Neural progenitor cell (in vitro differentiated cells): ENCODE results near the gene CCNG2. TPM values are rescaled to one million over a fixed set of nuclear protein-coding genes. Genes with fewer than 3 reads are reported as not detected.
A peak's percentile ranks its signal among the peaks of the same experiment; 100 is the strongest.

ENCODE experiments used
- DNase-seq: peaks from one replicate; pipeline ENCODE4 v3.0.0-alpha.2; 2016; ENCODE audit warnings: low spot score
- H2AFZ ChIP-seq: fragments of 200-600 bp; sonication (generic); replicated peaks from 2 replicates; pipeline ENCODE4 v1.6.1; 2016; ENCODE audit warnings: antibody characterized with exemption
- H3F3A ChIP-seq: fragments of 200-600 bp; sonication (generic); 2 replicates; pipeline ENCODE4 v1.6.1; 2016; ENCODE audit warnings: antibody characterized with exemption, low read depth
- H3K27ac ChIP-seq: fragments of 200-600 bp; sonication (generic); 2 replicates; pipeline ENCODE4 v1.5.1; 2016; ENCODE audit warnings: mild to moderate bottlenecking
- H3K27me3 ChIP-seq: fragments of 200-600 bp; sonication (generic); 2 replicates; pipeline ENCODE4 v1.6.1; 2016; ENCODE audit warnings: mild to moderate bottlenecking, moderate library complexity
- H3K36me3 ChIP-seq: fragments of 200-600 bp; sonication (generic); 2 replicates; pipeline ENCODE4 v1.5.1; 2016
- H3K4me1 ChIP-seq: fragments of 200-600 bp; sonication (generic); 2 replicates; pipeline ENCODE4 v1.6.1; 2016; ENCODE audit warnings: mixed run types
- H3K4me2 ChIP-seq: fragments of 200-600 bp; sonication (generic); 2 replicates; pipeline ENCODE4 v1.6.1; 2016
- H3K4me3 ChIP-seq: fragments of 200-600 bp; sonication (generic); 2 replicates; pipeline ENCODE4 v1.5.1; 2016
- H3K79me2 ChIP-seq: fragments of 200-600 bp; sonication (generic); 2 replicates; pipeline ENCODE4 v1.6.1; 2016; ENCODE audit warnings: low read depth
- H3K9ac ChIP-seq: fragments of 200-600 bp; sonication (generic); 2 replicates; pipeline ENCODE4 v1.6.1; 2016
- H3K9me3 ChIP-seq: fragments of 200-600 bp; sonication (generic); 2 replicates; pipeline ENCODE4 v1.5.1; 2016; ENCODE audit warnings: low read depth
- H4K20me1 ChIP-seq: fragments of 200-600 bp; sonication (generic); 2 replicates; pipeline ENCODE4 v1.6.1; 2016; ENCODE audit warnings: low read depth
- H3K27ac Mint-ChIP-seq: 3 replicates; pipeline ENCODE4 v1.8.0; 2021; ENCODE audit warnings: mixed read lengths
- H3K27me3 Mint-ChIP-seq: 2 replicates; pipeline ENCODE4 v1.8.0; 2022; ENCODE audit warnings: low read depth, mild to moderate bottlenecking, inconsistent platforms, moderate library complexity, mixed read lengths; ENCODE audit not compliant: insufficient read depth
- H3K36me3 Mint-ChIP-seq: 3 replicates; pipeline ENCODE4 v1.8.0; 2021; ENCODE audit warnings: mixed read lengths
- H3K4me1 Mint-ChIP-seq: 3 replicates; pipeline ENCODE4 v1.8.0; 2021; ENCODE audit warnings: mixed read lengths
- H3K4me3 Mint-ChIP-seq: 3 replicates; pipeline ENCODE4 v1.8.0; 2021; ENCODE audit warnings: mild to moderate bottlenecking, moderate library complexity, mixed read lengths
- H3K9me3 Mint-ChIP-seq: 3 replicates; pipeline ENCODE4 v1.8.0; 2020; ENCODE audit warnings: mixed read lengths
- CTCF ChIP-seq: fragments of 200-600 bp; sonication (generic); IDR thresholded peaks from 2 replicates; pipeline ENCODE4 v1.5.1; 2017; ENCODE audit warnings: antibody characterized with exemption, mild to moderate bottlenecking
- EZH2 ChIP-seq: fragments of 200-600 bp; sonication (generic); IDR thresholded peaks from 2 replicates; pipeline ENCODE4 v1.6.1; 2017; ENCODE audit warnings: antibody characterized with exemption, mild to moderate bottlenecking, moderate library complexity
- EZH2phosphoT487 ChIP-seq: fragments of 200-600 bp; sonication (generic); IDR thresholded peaks from 2 replicates; pipeline ENCODE4 v1.6.1; 2017; ENCODE audit warnings: antibody characterized with exemption
- total RNA-seq: library from RNA; depleted of rRNA; stranded (reverse); fragments of >200 nt; gene quantifications from 2 replicates; pipeline ENCODE4 v1.2.3, GENCODE V29; 2015; ENCODE audit warnings: low replicate concordance

The CCNG2 gene
- total RNA-seq, 1 donor from 2014 or later, result 366 TPM

GRCh38 chr4:77141964-77142645 lies 14.9 kb upstream of the CCNG2 start:
- Histone ChIP-seq H3K36me3 (no peaks in the 10 kb centered on the region), H3K27ac (no peak overlapping the region), H3K4me3 (no peak overlapping the region), H3K9ac (no peak overlapping the region), H3F3A (no peaks in the 10 kb centered on the region), H2AFZ (no peak overlapping the region), H3K4me1 (peaks cover 9% of the 10 kb centered on the region), H3K27me3 (no peaks in the 10 kb centered on the region), H3K9me3 (no peaks in the 10 kb centered on the region), H4K20me1 (no peaks in the 10 kb centered on the region), H3K79me2 (no peaks in the 10 kb centered on the region), H3K4me2 (no peak overlapping the region)
- H3K9me3 Mint-ChIP-seq, result no peaks in the 10 kb centered on the region
- no peak for DNase-seq
- H3K36me3 Mint-ChIP-seq, result no peaks in the 10 kb centered on the region
- no peaks in the 10 kb centered on the region for H3K27me3 Mint-ChIP-seq
- TF ChIP-seq EZH2phosphoT487 (no peak), CTCF (no peak), EZH2 (no peak)
- peaks cover 17% of the 10 kb centered on the region for H3K4me1 Mint-ChIP-seq
- H3K4me3 Mint-ChIP-seq, result no peak overlapping the region
- H3K27ac Mint-ChIP-seq, result no peak overlapping the region

GRCh38 chr4:77142646-77143028 lies 14.4 kb upstream of the CCNG2 start:
- Histone ChIP-seq H3K4me1 (peaks cover 9% of the 10 kb centered on the region), H3F3A (no peaks in the 10 kb centered on the region), H3K9me3 (no peaks in the 10 kb centered on the region), H3K4me2 (no peak overlapping the region), H3K9ac (no peak overlapping the region), H3K36me3 (no peaks in the 10 kb centered on the region), H3K27ac (no peak overlapping the region), H3K4me3 (no peak overlapping the region), H3K79me2 (no peaks in the 10 kb centered on the region), H2AFZ (no peak overlapping the region), H3K27me3 (no peaks in the 10 kb centered on the region), H4K20me1 (no peaks in the 10 kb centered on the region)
- Mint-ChIP-seq H3K27me3 (no peaks in the 10 kb centered on the region), H3K9me3 (no peaks in the 10 kb centered on the region), H3K27ac (peak overlapping the region; percentile 0), H3K36me3 (no peaks in the 10 kb centered on the region), H3K4me1 (peaks cover 22% of the 10 kb centered on the region), H3K4me3 (no peak overlapping the region)
- DNase-seq, result no peak
- no peak for TF ChIP-seq CTCF
- TF ChIP-seq EZH2, result no peak
- TF ChIP-seq EZH2phosphoT487, result no peak

GRCh38 chr4:77143091-77143490 lies 13.9 kb upstream of the CCNG2 start:
- TF ChIP-seq EZH2phosphoT487, result no peak
- no peak for TF ChIP-seq CTCF
- TF ChIP-seq EZH2, result no peak
- Histone ChIP-seq H4K20me1 (no peaks in the 10 kb centered on the region), H3K36me3 (no peaks in the 10 kb centered on the region), H3K27ac (no peak overlapping the region), H3K4me3 (no peak overlapping the region), H3K9me3 (no peaks in the 10 kb centered on the region), H3K9ac (no peak overlapping the region), H3K27me3 (no peaks in the 10 kb centered on the region), H3F3A (peaks cover 4% of the 10 kb centered on the region), H3K79me2 (no peaks in the 10 kb centered on the region), H2AFZ (no peak overlapping the region), H3K4me1 (peaks cover 9% of the 10 kb centered on the region), H3K4me2 (no peak overlapping the region)
- no peak overlapping the region for H3K27ac Mint-ChIP-seq
- DNase-seq, result no peak
- H3K36me3 Mint-ChIP-seq, result no peaks in the 10 kb centered on the region
- H3K9me3 Mint-ChIP-seq, result no peaks in the 10 kb centered on the region
- peaks cover 22% of the 10 kb centered on the region for H3K4me1 Mint-ChIP-seq
- H3K4me3 Mint-ChIP-seq, result no peak overlapping the region
- no peaks in the 10 kb centered on the region for H3K27me3 Mint-ChIP-seq
